NCI-H2196 (cell line): ENCODE results near the gene RPL22L1.
"Not testable (repeated sequence)": the region's sequence is repeated elsewhere in the genome, so short reads cannot be mapped to it uniquely, and the experiment has no call there.

Source experiments
- DNase-seq: peaks from one replicate; lab custom pipeline; 2025; ENCODE audit not compliant: unreplicated experiment; lab: John Stamatoyannopoulos, UW

Gene RPL22L1

GRCh38 chr3:170869645-170870593, at the start of gene RPL22L1:
RPL22L1 (minus strand) TSS chr3:170870195; CDS start chr3:170870167, 28 bp downstream.
- DNase-seq = no peak

- DNase-seq = no peak
Observed at GRCh38 chr3:170918715-170919114, 48.7 kb upstream of the RPL22L1 start.

- DNase-seq = no peak
Observed at GRCh38 chr3:170914690-170915089, 44.7 kb upstream of the RPL22L1 start.

- DNase-seq = no peak
Observed at GRCh38 chr3:170914212-170914611, 44.2 kb upstream of the RPL22L1 start.

- no peak for DNase-seq
Observed at GRCh38 chr3:170911051-170911450, 41.1 kb upstream of the RPL22L1 start.

- no peak for DNase-seq
Observed at GRCh38 chr3:170910542-170910941, 40.5 kb upstream of the RPL22L1 start.

GRCh38 chr3:170909129-170909903, 39.3 kb upstream of the RPL22L1 start:
- DNase-seq = no peak

- peak; percentile 100 for DNase-seq
Observed at GRCh38 chr3:170908235-170909116, 38.5 kb upstream of the RPL22L1 start, which contains the start of gene EIF5A2. EIF5A2 (minus strand) TSS chr3:170908637; CDS start chr3:170907806, 831 bp downstream.

GRCh38 chr3:170907637-170908234, 37.7 kb upstream of the RPL22L1 start:
- no peak for DNase-seq

GRCh38 chr3:170905862-170906261, 35.9 kb upstream of the RPL22L1 start:
- DNase-seq = no peak

GRCh38 chr3:170903123-170903522, 33.1 kb upstream of the RPL22L1 start:
- no peak for DNase-seq

GRCh38 chr3:170899455-170899854, 29.5 kb upstream of the RPL22L1 start:
- DNase-seq = no peak

- DNase-seq = no peak
Observed at GRCh38 chr3:170897978-170898377, 28.0 kb upstream of the RPL22L1 start.

- not testable (repeated sequence) for DNase-seq
Observed at GRCh38 chr3:170897199-170897598, 27.2 kb upstream of the RPL22L1 start.

GRCh38 chr3:170896781-170897180, 26.8 kb upstream of the RPL22L1 start:
- DNase-seq = no peak

- DNase-seq = not testable (repeated sequence)
Observed at GRCh38 chr3:170896333-170896732, 26.3 kb upstream of the RPL22L1 start.

GRCh38 chr3:170893895-170894294, 23.9 kb upstream of the RPL22L1 start:
- no peak for DNase-seq

- no peak for DNase-seq
Observed at GRCh38 chr3:170889630-170890029, 19.6 kb upstream of the RPL22L1 start.

- no peak for DNase-seq
Observed at GRCh38 chr3:170889132-170889531, 19.1 kb upstream of the RPL22L1 start.
